Raji (cell line): ENCODE measurements around the gene KCNJ9.

Experiments
- POLR2A ChIP-seq: IDR thresholded peaks from 2 replicates; pipeline ENCODE4 v1.6.1; 2011; ENCODE audit warnings: low read depth, low read length, control low read depth; ENCODE audit not compliant: insufficient read depth

Gene KCNJ9

GRCh38 chr1:160103658-160104408 lies 22.5 kb downstream of the KCNJ9 start:
- no peak for TF ChIP-seq POLR2A

DNA sequence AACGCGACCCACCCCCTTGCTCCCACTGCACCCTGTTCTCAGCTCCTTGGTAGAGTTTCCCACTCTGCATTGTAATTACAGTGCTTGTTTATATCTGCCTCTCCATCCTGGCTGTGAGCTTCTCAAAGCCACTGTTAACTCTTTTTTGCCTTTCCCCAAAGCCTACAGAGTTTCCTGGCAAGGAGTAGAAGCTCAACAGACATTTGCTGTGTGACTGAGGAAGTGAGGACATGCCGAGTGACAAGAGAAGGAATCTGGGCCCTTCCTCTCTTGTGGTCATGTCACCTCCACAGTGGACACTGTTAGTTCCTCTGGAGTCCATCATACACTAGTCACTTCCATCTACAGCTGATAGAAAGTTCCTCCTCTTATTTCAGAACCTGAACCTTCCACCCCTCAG lies 23.1 kb downstream of the KCNJ9 start:
- TF ChIP-seq POLR2A, result no peak

- no peak for TF ChIP-seq POLR2A
Observed at GRCh38 chr1:160105155-160105554, 23.8 kb downstream of the KCNJ9 start.

DNA sequence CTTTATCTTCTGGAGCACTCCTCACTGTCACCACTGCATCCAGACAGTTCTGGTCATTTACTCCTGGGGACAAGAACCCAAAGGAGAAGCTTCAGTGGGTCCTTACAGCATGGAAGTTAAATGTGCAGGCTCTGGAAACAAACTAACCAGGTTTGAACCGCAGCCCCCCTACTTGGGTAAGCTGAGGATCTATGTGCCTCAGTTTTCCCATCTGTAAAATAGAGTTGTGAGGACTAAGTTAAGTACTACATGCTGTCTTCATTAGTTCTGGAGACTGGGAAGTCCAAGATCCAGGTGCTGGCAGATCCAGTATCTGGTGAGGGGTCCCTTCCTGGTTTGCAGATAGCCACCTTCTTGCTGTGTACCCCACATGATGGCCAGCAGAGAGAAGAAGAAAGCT lies 26.2 kb downstream of the KCNJ9 start:
- TF ChIP-seq POLR2A, result no peak

DNA sequence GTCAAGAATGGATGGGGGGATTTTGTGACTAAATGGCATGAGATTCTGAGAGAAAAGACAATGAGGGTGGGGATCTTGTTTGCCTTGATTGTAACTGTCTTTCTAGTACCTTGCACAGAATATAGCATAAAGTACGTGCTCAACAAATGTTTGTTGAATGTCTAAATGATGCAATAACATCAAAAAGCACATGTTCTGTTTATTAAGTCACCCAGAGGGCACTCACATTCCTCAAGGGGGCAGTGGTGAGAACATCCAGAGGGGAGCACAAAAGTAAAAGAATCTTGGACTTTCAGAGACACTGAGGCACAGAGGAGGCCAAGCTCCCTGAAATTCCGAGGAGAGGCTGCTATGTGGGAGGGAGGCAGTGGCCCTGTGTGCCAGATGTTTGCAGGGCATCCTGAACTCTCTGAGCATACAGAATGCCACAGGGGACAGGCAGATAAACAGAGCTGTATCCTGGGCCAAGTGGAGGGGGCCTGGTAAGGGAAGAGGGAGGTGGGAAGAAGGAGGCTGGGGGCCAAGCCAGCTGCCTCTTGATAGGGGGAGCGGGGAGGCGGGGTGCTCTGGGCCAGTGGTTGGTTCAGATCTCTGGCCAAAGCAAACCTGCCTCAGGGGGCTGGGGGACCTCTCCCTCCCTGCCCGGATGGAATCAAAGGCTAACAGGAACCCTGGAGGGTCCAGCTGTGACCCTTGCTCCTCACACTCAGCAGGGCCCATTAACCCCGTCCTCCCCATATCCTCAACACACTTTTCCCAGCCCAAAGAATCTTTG lies 27.7 kb downstream of the KCNJ9 start:
- TF ChIP-seq POLR2A, result no peak

DNA sequence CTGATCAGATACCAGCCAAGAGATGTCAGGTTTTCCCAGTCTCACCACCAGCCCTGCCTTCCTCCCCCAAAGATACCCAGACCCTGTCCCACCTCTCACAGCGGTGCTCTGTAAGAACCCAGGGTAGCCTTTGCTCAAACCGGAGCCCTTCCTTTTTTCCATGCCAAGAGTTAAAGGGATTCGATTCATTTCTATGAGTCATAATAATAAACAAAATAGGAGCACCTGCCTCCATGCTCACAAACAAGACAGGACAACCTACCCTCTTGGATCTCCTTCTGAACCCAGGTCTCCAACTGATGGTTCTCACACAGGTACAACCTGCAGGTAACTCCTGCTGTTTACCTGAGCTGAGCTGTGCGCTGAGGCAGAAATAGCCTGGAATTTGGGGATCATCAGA lies 28.3 kb downstream of the KCNJ9 start:
- no peak for TF ChIP-seq POLR2A

- TF ChIP-seq POLR2A, result no peak
Observed at GRCh38 chr1:160112357-160112756, 31.0 kb downstream of the KCNJ9 start.

GRCh38 chr1:160113407-160113806 lies 32.1 kb downstream of the KCNJ9 start:
- no peak for TF ChIP-seq POLR2A

GRCh38 chr1:160114085-160114484 lies 32.7 kb downstream of the KCNJ9 start:
- no peak for TF ChIP-seq POLR2A

- TF ChIP-seq POLR2A, result no peak
Observed at GRCh38 chr1:160115545-160116282, 34.4 kb downstream of the KCNJ9 start, which contains the start of gene ATP1A2. TSS of gene ATP1A2 (plus strand) at chr1:160115759. CDS start at chr1:160115862, 103 bp downstream.

DNA sequence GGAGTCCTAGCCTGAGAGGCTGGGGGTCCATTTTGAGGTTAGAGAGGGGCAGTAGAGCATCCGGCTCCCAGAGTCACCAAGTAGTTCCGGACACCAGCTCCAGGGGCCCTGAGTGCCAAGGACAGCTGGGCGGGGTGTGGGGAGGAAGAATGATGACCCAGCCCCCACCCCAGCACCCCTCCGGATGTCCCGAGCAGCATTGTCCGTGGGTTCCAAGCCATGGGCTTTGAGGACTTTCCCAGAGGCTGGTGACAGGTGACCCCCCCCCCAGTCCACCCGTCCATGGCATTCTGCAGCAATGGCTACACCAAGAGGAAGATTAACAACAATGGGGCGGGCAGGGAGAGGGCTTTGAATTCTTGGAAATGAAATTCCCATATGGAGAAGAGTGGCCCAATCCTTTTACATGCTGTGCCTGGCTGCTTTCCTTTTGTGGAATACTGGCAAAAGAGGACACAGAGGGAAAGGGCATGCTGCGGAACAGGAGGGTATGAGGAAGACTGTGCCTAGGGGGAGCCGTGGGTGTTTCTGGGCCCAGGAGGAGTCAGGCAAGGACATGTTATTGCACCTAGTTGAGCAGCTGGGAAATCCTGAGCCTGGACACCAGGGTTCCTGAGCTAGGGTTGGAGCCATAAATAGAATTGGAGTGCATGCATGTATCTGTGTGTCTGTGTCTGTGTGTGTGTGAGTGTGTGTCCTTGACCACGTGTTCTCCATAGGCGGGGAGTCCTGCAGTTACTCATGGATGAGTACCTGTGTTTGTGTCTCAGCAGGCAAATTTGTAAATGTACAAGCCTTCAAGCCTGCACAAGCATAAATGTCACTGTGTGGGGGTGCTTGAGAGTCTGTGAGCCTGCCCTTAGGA lies 35.2 kb downstream of the KCNJ9 start:
- no peak for TF ChIP-seq POLR2A

GRCh38 chr1:160117300-160117699 lies 36.0 kb downstream of the KCNJ9 start:
- TF ChIP-seq POLR2A, result no peak

DNA sequence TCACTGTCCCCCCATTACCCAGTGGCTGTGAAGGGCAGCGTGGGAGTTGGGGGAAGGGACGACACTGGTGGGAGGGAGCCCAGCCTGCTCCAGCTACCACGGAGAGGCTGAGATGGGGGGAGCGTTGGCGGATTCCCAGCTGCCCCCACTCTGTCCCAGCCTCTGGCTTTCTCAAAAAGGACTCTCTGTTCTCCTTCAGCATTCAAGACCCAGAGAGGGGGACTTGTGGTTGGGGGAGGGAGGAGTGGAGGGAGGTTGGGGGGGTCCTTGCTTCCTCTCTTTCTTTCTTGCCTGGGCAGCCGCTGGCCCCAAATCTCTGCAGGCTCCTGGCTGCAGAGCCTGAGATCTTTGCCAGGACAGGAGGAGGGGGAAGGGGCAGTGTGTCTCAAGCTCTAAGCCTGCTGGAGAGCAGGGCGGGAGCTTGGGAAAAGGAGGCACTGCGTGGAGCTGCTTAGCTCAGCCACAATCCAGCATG lies 36.4 kb downstream of the KCNJ9 start:
- no peak for TF ChIP-seq POLR2A

GRCh38 chr1:160118928-160119327 lies 37.6 kb downstream of the KCNJ9 start:
- TF ChIP-seq POLR2A, result no peak
